ENCODE measurements around the gene BAHCC1. TPM values are rescaled to one million over a fixed set of nuclear protein-coding genes. Genes with fewer than 3 reads are reported as not detected.

The BAHCC1 gene
- total RNA-seq, 2 donors from 2014 or later: 5.8 to 12.7 TPM

GRCh38 chr17:81402981-81403467 lies 7.8 kb downstream of the BAHCC1 start:
- Histone ChIP-seq H3K9me3 (no peaks in the 10 kb centered on the region), H3K4me1 (peaks cover 6 to 77% of the 10 kb centered on the region in 2 donors), H3K27me3 (no peaks in the 10 kb centered on the region), H3K36me3 (no peaks in the 10 kb centered on the region), H3K4me3 (peak overlapping the region in 1 of 2 donors; percentile 18), H3K27ac (peak overlapping the region; percentile 95 to 98)
- DNase-seq (ENCODE audit: low spot score): no peak
- no peak for TF ChIP-seq CTCF (IDR thresholded peaks at IDR 0.05)

DNA sequence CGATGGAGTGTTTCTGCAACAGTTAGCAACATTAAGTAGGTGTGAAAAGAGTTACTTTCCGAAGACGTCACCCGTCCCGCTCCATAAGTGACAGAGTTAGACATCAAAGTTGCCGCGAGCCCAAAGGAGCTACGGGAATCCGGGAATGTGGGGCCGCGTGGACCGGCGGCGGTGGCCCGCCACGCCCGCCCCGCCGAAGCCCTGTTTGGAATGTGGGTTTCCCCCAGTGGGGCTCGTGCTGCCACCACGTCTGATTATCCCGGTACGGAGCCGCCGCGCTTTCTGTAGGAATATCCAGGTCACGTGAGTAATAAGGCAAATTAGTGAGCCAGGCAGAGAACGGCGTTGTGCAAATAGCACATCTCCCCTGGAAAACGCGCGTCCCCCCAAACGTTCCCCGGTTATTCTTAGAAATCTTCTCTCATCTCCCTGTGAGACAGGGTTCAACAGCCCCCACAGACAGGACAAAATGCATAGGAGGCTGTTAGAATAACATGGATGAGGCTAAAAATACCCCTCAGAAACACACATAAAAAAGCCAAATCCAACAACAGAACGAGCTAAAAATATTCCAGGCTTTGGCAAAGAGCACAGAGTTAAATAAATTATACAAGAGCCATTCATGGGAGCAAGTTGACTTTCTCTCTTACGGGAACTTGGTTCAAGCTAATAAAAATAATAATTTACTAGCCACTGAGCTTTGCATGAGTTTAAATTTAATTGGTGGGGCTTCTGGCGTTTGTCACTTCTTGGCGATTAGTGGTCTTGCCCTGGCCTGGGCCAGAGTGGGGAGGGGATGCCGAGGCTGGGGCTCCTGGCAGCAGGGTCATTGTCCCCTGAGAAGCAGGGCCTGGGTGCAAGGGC lies 8.6 kb downstream of the BAHCC1 start:
- Histone ChIP-seq H3K27me3 (no peaks in the 10 kb centered on the region), H3K9me3 (no peaks in the 10 kb centered on the region), H3K4me1 (peaks cover 6 to 74% of the 10 kb centered on the region in 2 donors), H3K27ac (peak overlapping the region; percentile 95 to 98), H3K4me3 (peak overlapping the region; percentile 7 to 34), H3K36me3 (no peaks in the 10 kb centered on the region)
- TF ChIP-seq CTCF (IDR thresholded peaks at IDR 0.05): no peak
- DNase-seq (ENCODE audit: low spot score): no peak

DNA sequence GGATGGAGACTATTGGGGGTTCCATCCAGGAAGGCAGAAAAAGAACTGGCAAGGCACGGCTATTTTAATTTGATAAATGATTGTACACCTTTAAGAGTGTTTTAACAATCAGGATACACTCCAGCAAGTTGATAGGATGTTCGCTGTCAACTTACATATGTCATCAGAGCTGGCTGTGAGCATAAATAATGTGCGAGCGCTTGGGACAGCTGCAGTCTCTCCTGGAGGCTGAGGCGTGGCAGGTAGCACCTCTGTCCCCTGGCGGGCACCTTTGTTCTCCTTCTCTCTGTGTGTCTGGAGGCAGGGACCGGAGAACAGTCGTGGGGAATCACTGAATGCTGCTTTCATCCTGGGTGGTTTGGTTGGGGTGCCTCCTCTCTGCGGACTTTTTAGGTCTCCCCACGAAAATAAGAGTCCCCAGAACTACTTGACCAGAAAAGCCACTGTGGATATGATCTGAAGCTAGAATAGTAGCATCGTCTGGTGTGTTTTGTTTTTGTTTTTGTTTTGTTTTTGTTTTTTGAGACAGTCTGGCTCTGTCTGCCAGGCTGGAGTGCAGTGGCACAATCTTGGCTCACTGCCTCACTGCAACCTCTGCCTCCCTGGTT lies 9.4 kb downstream of the BAHCC1 start:
- no peak for DNase-seq (ENCODE audit: low spot score)
- no peak for TF ChIP-seq CTCF (IDR thresholded peaks at IDR 0.05)
- Histone ChIP-seq H3K9me3 (no peaks in the 10 kb centered on the region), H3K4me1 (peaks cover 6 to 74% of the 10 kb centered on the region in 2 donors), H3K27me3 (no peaks in the 10 kb centered on the region), H3K4me3 (peak overlapping the region in 1 of 2 donors; percentile 34), H3K36me3 (no peaks in the 10 kb centered on the region), H3K27ac (peak overlapping the region; percentile 95 to 98)

- peak overlapping the region; percentile 95 to 98 for H3K27ac ChIP-seq
- H3K27me3 ChIP-seq: no peaks in the 10 kb centered on the region
- DNase-seq (ENCODE audit: low spot score): peak; percentile 86
- H3K36me3 ChIP-seq: no peaks in the 10 kb centered on the region
- no peaks in the 10 kb centered on the region for H3K9me3 ChIP-seq
- no peak overlapping the region for H3K4me3 ChIP-seq
- no peak for TF ChIP-seq CTCF (IDR thresholded peaks at IDR 0.05)
- peaks cover 6 to 70% of the 10 kb centered on the region in 2 donors for H3K4me1 ChIP-seq
Measured at GRCh38 chr17:81405411-81405872, 10.2 kb downstream of the BAHCC1 start.

- DNase-seq (ENCODE audit: low spot score): no peak
Measured at GRCh38 chr17:81406117-81406953, 11.1 kb downstream of the BAHCC1 start.

More at GRCh38 chr17:81406117-81406953, 11.1 kb downstream of the BAHCC1 start:
- peak overlapping the region; percentile 95 to 98 for H3K27ac ChIP-seq
- TF ChIP-seq CTCF (IDR thresholded peaks at IDR 0.05): no peak
- no peak overlapping the region for H3K4me3 ChIP-seq
- no peaks in the 10 kb centered on the region for H3K27me3 ChIP-seq
- peaks cover 6 to 61% of the 10 kb centered on the region in 2 donors for H3K4me1 ChIP-seq
- no peaks in the 10 kb centered on the region for H3K36me3 ChIP-seq
- H3K9me3 ChIP-seq: no peaks in the 10 kb centered on the region
